Measurements from ENCODE around the gene APP. TPM values are rescaled to one million over a fixed set of nuclear protein-coding genes. Genes with fewer than 3 reads are reported as not detected.
A peak's percentile ranks its signal among the peaks of the same experiment; 100 is the strongest.

The APP gene
- total and polyA plus RNA-seq, 3 donors from 2014 or later: 390 to 670 (median 409) TPM

DNA sequence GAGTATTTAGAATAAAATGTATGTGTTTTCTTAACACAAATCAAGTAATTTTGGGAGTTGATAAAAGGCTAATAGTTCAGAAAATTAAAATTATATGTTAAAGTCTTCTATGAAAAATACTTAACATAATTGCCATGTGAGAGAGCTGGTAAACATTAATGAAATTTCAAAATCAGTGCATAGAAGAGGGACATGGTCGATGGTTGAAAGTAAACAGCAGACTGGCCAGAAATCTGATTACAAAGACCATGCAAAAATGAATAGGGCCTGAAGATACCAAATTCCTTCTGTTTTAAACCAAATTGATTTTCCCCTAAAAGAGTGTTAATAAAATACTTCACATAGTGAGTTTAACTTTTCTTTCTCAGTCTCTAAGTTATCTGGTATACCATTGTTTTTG lies 307.5 kb downstream of the APP start:
- no peaks in the 10 kb centered on the region for H3K27me3 ChIP-seq
- H3K4me3 ChIP-seq: no peak overlapping the region
- TF ChIP-seq, protein P1, sequence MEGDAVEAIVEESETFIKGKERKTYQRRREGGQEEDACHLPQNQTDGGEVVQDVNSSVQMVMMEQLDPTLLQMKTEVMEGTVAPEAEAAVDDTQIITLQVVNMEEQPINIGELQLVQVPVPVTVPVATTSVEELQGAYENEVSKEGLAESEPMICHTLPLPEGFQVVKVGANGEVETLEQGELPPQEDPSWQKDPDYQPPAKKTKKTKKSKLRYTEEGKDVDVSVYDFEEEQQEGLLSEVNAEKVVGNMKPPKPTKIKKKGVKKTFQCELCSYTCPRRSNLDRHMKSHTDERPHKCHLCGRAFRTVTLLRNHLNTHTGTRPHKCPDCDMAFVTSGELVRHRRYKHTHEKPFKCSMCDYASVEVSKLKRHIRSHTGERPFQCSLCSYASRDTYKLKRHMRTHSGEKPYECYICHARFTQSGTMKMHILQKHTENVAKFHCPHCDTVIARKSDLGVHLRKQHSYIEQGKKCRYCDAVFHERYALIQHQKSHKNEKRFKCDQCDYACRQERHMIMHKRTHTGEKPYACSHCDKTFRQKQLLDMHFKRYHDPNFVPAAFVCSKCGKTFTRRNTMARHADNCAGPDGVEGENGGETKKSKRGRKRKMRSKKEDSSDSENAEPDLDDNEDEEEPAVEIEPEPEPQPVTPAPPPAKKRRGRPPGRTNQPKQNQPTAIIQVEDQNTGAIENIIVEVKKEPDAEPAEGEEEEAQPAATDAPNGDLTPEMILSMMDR (IDR thresholded peaks at IDR 0.05): no peak
- TF ChIP-seq POLR2A (IDR thresholded peaks at IDR 0.05): no peak
- WGBS, 2 donors: 86 to 89% methylated on average over 1 of the region's 1 CpG
- no peak overlapping the region for H3K27ac ChIP-seq
- H3K4me1 ChIP-seq: no peaks in the 10 kb centered on the region
- H3K9me3 ChIP-seq: no peaks in the 10 kb centered on the region
- H3K36me3 ChIP-seq (ENCODE audit: low read depth, missing control alignments): no peaks in the 10 kb centered on the region
- intact Hi-C loops (cut with DNase I; ENCODE audit: low total_unique reads): no loop called here
- DNase-seq: no peak

DNA sequence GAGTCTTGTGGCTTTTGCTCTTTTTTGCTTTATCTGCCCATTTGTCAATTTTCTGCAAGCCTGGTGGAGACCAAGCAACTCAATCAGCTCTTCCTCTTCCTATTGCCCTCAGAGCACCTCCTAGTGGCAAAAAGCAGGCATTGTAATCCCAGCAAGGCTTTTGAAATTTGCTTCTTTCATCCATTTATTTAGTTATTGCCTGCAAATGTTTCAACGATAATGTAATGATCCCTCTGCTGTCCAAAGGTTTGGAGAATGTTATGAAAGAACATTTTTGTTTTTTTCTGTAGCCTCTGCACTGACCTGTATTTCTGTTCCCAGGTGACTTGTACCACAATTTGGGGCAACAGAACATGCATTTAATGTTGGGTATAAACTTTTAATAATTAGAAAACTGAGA lies 308.0 kb downstream of the APP start:
- H3K4me1 ChIP-seq: no peaks in the 10 kb centered on the region
- no peak overlapping the region for H3K27ac ChIP-seq
- peak; percentile 34 for DNase-seq
- no peaks in the 10 kb centered on the region for H3K27me3 ChIP-seq
- H3K9me3 ChIP-seq: no peaks in the 10 kb centered on the region
- intact Hi-C loops (cut with DNase I; ENCODE audit: low total_unique reads): no loop called here
- TF ChIP-seq POLR2A (IDR thresholded peaks at IDR 0.05): no peak
- TF ChIP-seq, protein P1 (IDR thresholded peaks at IDR 0.05): peak; percentile 37 to 70 (median 54)
- H3K36me3 ChIP-seq (ENCODE audit: low read depth, missing control alignments): no peaks in the 10 kb centered on the region
- no peak overlapping the region for H3K4me3 ChIP-seq
- 67 to 82% methylated on average over 1 of the region's 1 CpG for WGBS, 2 donors

DNA sequence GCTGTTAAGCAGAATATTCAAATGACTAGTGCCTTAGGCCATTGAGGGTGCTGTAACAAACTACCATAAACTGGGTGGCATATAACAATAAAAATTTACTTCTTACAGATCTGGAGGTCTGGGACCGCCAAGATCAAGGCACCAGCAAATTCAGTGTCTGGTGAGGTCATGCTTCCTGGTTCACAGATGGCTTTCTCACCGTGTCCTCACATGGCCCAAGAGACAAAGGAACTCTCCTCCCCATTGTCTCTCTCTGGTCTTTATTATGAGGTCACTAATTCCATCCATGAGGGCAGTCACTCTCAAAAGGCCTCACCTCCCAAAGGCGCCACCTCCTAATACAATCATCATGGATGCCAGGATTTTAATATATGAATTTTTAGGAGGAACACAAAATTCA lies 308.5 kb downstream of the APP start:
- Histone ChIP-seq H3K4me3 (no peak overlapping the region), H3K36me3 (ENCODE audit: low read depth, missing control alignments) (no peaks in the 10 kb centered on the region), H3K9me3 (no peaks in the 10 kb centered on the region), H3K27me3 (no peaks in the 10 kb centered on the region), H3K27ac (no peak overlapping the region), H3K4me1 (no peaks in the 10 kb centered on the region)
- TF ChIP-seq, protein P1 (IDR thresholded peaks at IDR 0.05): no peak
- TF ChIP-seq POLR2A (IDR thresholded peaks at IDR 0.05): no peak
- WGBS, 2 donors: 92 to 94% methylated on average over 3 of the region's 3 CpGs
- no peak for DNase-seq
- intact Hi-C loops (cut with DNase I; ENCODE audit: low total_unique reads): no loop called here

DNA sequence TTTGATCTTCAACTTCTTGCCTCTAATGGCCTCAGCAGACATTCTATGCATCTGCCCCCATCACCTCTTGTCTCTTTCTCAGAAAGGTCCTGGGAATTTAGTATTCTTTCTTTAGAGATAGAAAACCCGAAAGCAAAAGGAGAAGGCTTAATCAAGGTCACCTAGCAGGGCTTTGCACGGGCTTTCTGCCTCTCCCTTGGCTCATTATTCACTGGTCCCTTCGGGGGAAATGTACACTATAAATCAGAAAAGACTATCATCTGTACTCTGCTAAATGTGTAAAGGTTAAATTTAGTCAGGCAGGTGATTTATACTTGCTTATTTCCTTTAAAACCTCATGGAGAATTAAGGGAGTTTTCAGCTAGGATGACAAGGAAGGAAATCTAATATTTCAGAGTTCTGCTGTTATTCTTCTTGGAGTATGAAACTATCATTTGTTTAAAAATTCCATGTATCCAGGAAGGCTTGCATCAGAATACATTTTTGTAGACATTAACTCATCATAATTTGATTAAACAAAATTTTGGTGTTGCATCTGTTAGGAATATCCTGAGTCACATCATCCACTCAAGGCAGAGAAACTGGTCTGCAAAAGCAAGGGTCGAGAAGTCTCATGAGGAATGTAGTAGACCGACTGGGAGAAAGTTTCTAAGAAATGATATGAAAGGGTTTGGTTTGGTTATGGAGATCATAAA lies 311.2 kb downstream of the APP start:
- Histone ChIP-seq H3K27me3 (no peaks in the 10 kb centered on the region), H3K4me1 (no peaks in the 10 kb centered on the region), H3K9me3 (no peaks in the 10 kb centered on the region), H3K36me3 (ENCODE audit: low read depth, missing control alignments) (no peaks in the 10 kb centered on the region), H3K27ac (no peak overlapping the region), H3K4me3 (no peak overlapping the region)
- WGBS, 2 donors: 51 to 61% methylated on average over 5 of the region's 5 CpGs
- DNase-seq: no peak
- intact Hi-C loops (cut with DNase I; ENCODE audit: low total_unique reads): no loop called here
- TF ChIP-seq, protein P1 (IDR thresholded peaks at IDR 0.05): no peak
- TF ChIP-seq POLR2A (IDR thresholded peaks at IDR 0.05): no peak

DNA sequence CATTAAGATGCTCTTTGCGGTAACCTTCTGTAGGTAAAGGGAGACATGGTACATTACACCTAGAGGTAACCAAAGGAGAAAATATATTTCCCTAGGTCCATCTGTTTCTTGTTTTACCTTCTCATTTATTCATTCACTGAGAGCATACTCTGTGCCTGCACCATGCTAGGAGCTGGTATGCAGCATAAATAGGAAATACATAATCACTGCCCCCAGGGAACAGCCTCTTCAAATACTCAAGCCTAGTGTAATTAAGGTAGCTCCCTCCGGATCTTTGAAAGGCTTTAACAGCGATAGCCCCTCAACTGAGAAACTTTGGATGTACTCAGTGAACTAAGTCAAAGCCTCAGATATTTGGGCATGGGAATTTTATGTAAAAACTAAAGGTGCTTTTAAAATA lies 312.2 kb downstream of the APP start:
- no peak for TF ChIP-seq POLR2A (IDR thresholded peaks at IDR 0.05)
- TF ChIP-seq, protein P1 (IDR thresholded peaks at IDR 0.05): no peak
- no peaks in the 10 kb centered on the region for H3K9me3 ChIP-seq
- H3K27me3 ChIP-seq: no peaks in the 10 kb centered on the region
- H3K4me1 ChIP-seq: no peaks in the 10 kb centered on the region
- H3K36me3 ChIP-seq (ENCODE audit: low read depth, missing control alignments): no peaks in the 10 kb centered on the region
- no peak overlapping the region for H3K4me3 ChIP-seq
- intact Hi-C loops (cut with DNase I; ENCODE audit: low total_unique reads): no loop called here
- 93 to 96% methylated on average over 3 of the region's 3 CpGs for WGBS, 2 donors
- no peak for DNase-seq
- no peak overlapping the region for H3K27ac ChIP-seq
